Chondrocyte (in vitro differentiated cells): ENCODE results near the gene DNAJC8. TPM values are rescaled to one million over a fixed set of nuclear protein-coding genes. Genes with fewer than 3 reads are reported as not detected.

ENCODE experiments used
- DNase-seq: peaks from one replicate; pipeline ENCODE4 v3.0.0; 2021; ENCODE audit warnings: mixed read lengths, low spot score
- H3K27ac Mint-ChIP-seq: one replicate; pipeline ENCODE4 v1.8.0; 2021; ENCODE audit warnings: mild to moderate bottlenecking, moderate library complexity, mixed read lengths; ENCODE audit not compliant: unreplicated experiment
- H3K27me3 Mint-ChIP-seq: 2 replicates; pipeline ENCODE4 v1.8.0; 2021; ENCODE audit warnings: low read depth, mixed read lengths
- H3K36me3 Mint-ChIP-seq: 2 replicates; pipeline ENCODE4 v1.8.0; 2021; ENCODE audit warnings: low read depth, mixed read lengths
- H3K4me1 Mint-ChIP-seq: 2 replicates; pipeline ENCODE4 v1.8.0; 2021; ENCODE audit warnings: low read depth, mild to moderate bottlenecking, mixed read lengths
- H3K4me3 Mint-ChIP-seq: one replicate; pipeline ENCODE4 v1.8.0; 2021; ENCODE audit warnings: mild to moderate bottlenecking, moderate library complexity, mixed read lengths; ENCODE audit not compliant: unreplicated experiment
- H3K9me3 Mint-ChIP-seq: 2 replicates; pipeline ENCODE4 v1.8.0; 2021; ENCODE audit warnings: low read depth, mixed read lengths
- CTCF ChIP-seq: fragments of 200-600 bp; sonication (generic); IDR thresholded peaks from 2 replicates; pipeline ENCODE4 v1.5.0; 2021; ENCODE audit warnings: antibody characterized with exemption, mild to moderate bottlenecking, moderate library complexity
- total RNA-seq: library from RNA; stranded (reverse); gene quantifications from 3 replicates; pipeline ENCODE4 v1.2.1, GENCODE V29; 2021

The DNAJC8 gene
- total RNA-seq, 1 donor from 2014 or later = 72.8 TPM

GRCh38 chr1:28278763-28279162 is 45.9 kb upstream of the DNAJC8 start:
- Mint-ChIP-seq H3K4me1 (no peaks in the 10 kb centered on the region), H3K4me3 (no peak overlapping the region), H3K27me3 (no peaks in the 10 kb centered on the region), H3K9me3 (no peaks in the 10 kb centered on the region), H3K36me3 (peaks cover 50% of the 10 kb centered on the region), H3K27ac (peak overlapping the region; percentile 4)
- TF ChIP-seq CTCF = no peak
- no peak for DNase-seq

GRCh38 chr1:28273216-28273860 is 40.5 kb upstream of the DNAJC8 start:
- peaks cover 39% of the 10 kb centered on the region for H3K36me3 Mint-ChIP-seq
- peaks cover 12% of the 10 kb centered on the region for H3K4me1 Mint-ChIP-seq
- TF ChIP-seq CTCF = no peak
- peak overlapping the region; percentile 41 for H3K27ac Mint-ChIP-seq
- no peak overlapping the region for H3K4me3 Mint-ChIP-seq
- no peaks in the 10 kb centered on the region for H3K27me3 Mint-ChIP-seq
- no peaks in the 10 kb centered on the region for H3K9me3 Mint-ChIP-seq
- DNase-seq = no peak

- Mint-ChIP-seq H3K4me1 (peaks cover 22% of the 10 kb centered on the region), H3K9me3 (no peaks in the 10 kb centered on the region), H3K27me3 (no peaks in the 10 kb centered on the region), H3K27ac (no peak overlapping the region), H3K36me3 (peaks cover 31% of the 10 kb centered on the region), H3K4me3 (no peak overlapping the region)
- DNase-seq = peak; percentile 91
- TF ChIP-seq CTCF = no peak
Measured at GRCh38 chr1:28272215-28272852, 39.5 kb upstream of the DNAJC8 start.

GRCh38 chr1:28269529-28269928 is 36.7 kb upstream of the DNAJC8 start:
- Mint-ChIP-seq H3K4me1 (peaks cover 50% of the 10 kb centered on the region), H3K4me3 (no peak overlapping the region), H3K27ac (no peak overlapping the region), H3K9me3 (no peaks in the 10 kb centered on the region), H3K27me3 (no peaks in the 10 kb centered on the region), H3K36me3 (peaks cover 24% of the 10 kb centered on the region)
- no peak for DNase-seq
- TF ChIP-seq CTCF = no peak

GRCh38 chr1:28267633-28268032 is 34.8 kb upstream of the DNAJC8 start:
- no peak overlapping the region for H3K4me3 Mint-ChIP-seq
- peak overlapping the region; percentile 0 for H3K27ac Mint-ChIP-seq
- H3K36me3 Mint-ChIP-seq = peaks cover 14% of the 10 kb centered on the region
- no peaks in the 10 kb centered on the region for H3K9me3 Mint-ChIP-seq
- no peaks in the 10 kb centered on the region for H3K27me3 Mint-ChIP-seq
- no peak for TF ChIP-seq CTCF
- H3K4me1 Mint-ChIP-seq = peaks cover 66% of the 10 kb centered on the region
- DNase-seq = no peak
